A549 (cell line): ENCODE data around the gene PARM1. TPM values are rescaled to one million over a fixed set of nuclear protein-coding genes. Genes with fewer than 3 reads are reported as not detected.

Experiments
- ATAC-seq, 2 experiments: fragments of 200-7000 bp in 1 of 2; fragments of >200 bp in 1 of 2; cut with Nextera tagmentation in 1 of 2; cut with Tn5 transposase in 1 of 2; 3 replicates each; pipeline versions ENCODE4 v1.8.0 to v1.9.1; 2018 to 2020; ENCODE audit warnings: mild to moderate bottlenecking in 1 of 2, moderate library complexity in 1 of 2
- CTCF ChIA-PET: fragments of 300-600 bp; sonication (Branson Sonifier 250); formaldehyde crosslinking; extraction: SDS; loops from one replicate; lab custom pipeline; 2021; ENCODE audit warnings: antibody characterized with exemption, inconsistent platforms; lab: Yijun Ruan, JAX
- POLR2A ChIA-PET: fragments of 350-600 bp; formaldehyde crosslinking; extraction: SDS; loops from one replicate; lab custom pipeline; 2021; ENCODE audit warnings: antibody characterized with exemption, inconsistent platforms; lab: Yijun Ruan, JAX
- DNase-seq, 2 experiments: peaks; one replicate each; pipeline versions ENCODE4 v3.0.0 to v3.0.0-alpha.2; 2011 to 2016; ENCODE audit warnings: low read depth in 1 of 2, low spot score in 1 of 2
- FAIRE-seq: peaks from 2 replicates; lab custom pipeline; 2011; peaks lifted over from hg19 to GRCh38; lab: Jason Lieb, UNC
- H3K27ac ChIP-seq, 2 experiments: fragments of >200 bp; sonication (Bioruptor Twin); formaldehyde crosslinking; 3 replicates each; pipeline ENCODE4 v1.5.1; 2016 to 2017
- H3K4me1 ChIP-seq: fragments of >200 bp; sonication (Bioruptor Twin); formaldehyde crosslinking; 3 replicates; pipeline ENCODE4 v1.6.1; 2016
- H3K4me2 ChIP-seq: fragments of >200 bp; sonication (Bioruptor Twin); formaldehyde crosslinking; 3 replicates; pipeline ENCODE4 v1.6.1; 2016
- H3K4me3 ChIP-seq: fragments of >200 bp; sonication (Bioruptor Twin); formaldehyde crosslinking; 3 replicates; pipeline ENCODE4 v1.5.1; 2016
- H3K9me3 ChIP-seq: fragments of >200 bp; sonication (Bioruptor Twin); formaldehyde crosslinking; 3 replicates; pipeline ENCODE4 v1.6.1; 2016
- BCL3 ChIP-seq: fragments of >200 bp; sonication (Bioruptor Twin); formaldehyde crosslinking; IDR thresholded peaks from 3 replicates; pipeline ENCODE4 v1.6.1; 2016
- BHLHE40 ChIP-seq: IDR thresholded peaks from 2 replicates; pipeline ENCODE4 v1.6.1; 2012; ENCODE audit warnings: low read depth, low read length, inconsistent platforms
- CBX8 ChIP-seq: fragments of 200-600 bp; sonication (generic); IDR thresholded peaks from 2 replicates; pipeline ENCODE4 v1.6.1; 2016
- CEBPB ChIP-seq, 2 experiments: fragments of >200 bp in 1 of 2; sonication (Bioruptor Twin) in 1 of 2; formaldehyde crosslinking in 1 of 2; IDR thresholded peaks; 2 replicates each; pipeline ENCODE4 v1.6.1; 2012 to 2016
- EHMT2 ChIP-seq: fragments of 200-600 bp; sonication (generic); IDR thresholded peaks from 2 replicates; pipeline ENCODE4 v1.6.1; 2016; ENCODE audit warnings: antibody characterized with exemption, low read depth, mild to moderate bottlenecking, moderate library complexity
- EP300 ChIP-seq, 2 experiments: fragments of >200 bp; sonication (Bioruptor Twin); formaldehyde crosslinking; IDR thresholded peaks; 2 replicates in 1 of 2; 3 replicates in 1 of 2; pipeline ENCODE4 v1.6.1; 2016 to 2017
- ESRRA ChIP-seq: fragments of 150-350 bp; IDR thresholded peaks from 2 replicates; pipeline ENCODE4 v1.6.1; 2014; ENCODE audit warnings: mild to moderate bottlenecking, low read length, borderline replicate concordance
- FOXS1 ChIP-seq: fragments of 250-450 bp; sonication (Bioruptor Pico); IDR thresholded peaks from 2 replicates; pipeline ENCODE4 v1.5.0; 2020; ENCODE audit warnings: mild to moderate bottlenecking, moderate library complexity
- HOXA7 ChIP-seq: fragments of 250-450 bp; sonication (Bioruptor Pico); IDR thresholded peaks from 2 replicates; pipeline ENCODE4 v1.5.0; 2020; ENCODE audit warnings: mild to moderate bottlenecking, moderate library complexity
- HOXB13 ChIP-seq: fragments of 250-450 bp; sonication (Bioruptor Pico); IDR thresholded peaks from 2 replicates; pipeline ENCODE4 v1.5.0; 2020; ENCODE audit warnings: low read depth, mild to moderate bottlenecking, moderate library complexity
- HOXB5 ChIP-seq: fragments of 250-450 bp; sonication (Bioruptor Pico); IDR thresholded peaks from 2 replicates; pipeline ENCODE4 v1.5.0; 2020; ENCODE audit warnings: mild to moderate bottlenecking, moderate library complexity
- JUNB ChIP-seq: fragments of >200 bp; sonication (Bioruptor Twin); formaldehyde crosslinking; IDR thresholded peaks from 2 replicates; pipeline ENCODE4 v1.6.1; 2016
- KDM1A ChIP-seq: fragments of 200-600 bp; sonication (generic); IDR thresholded peaks from 2 replicates; pipeline ENCODE4 v1.6.1; 2016; ENCODE audit warnings: low read depth, mild to moderate bottlenecking
- KDM5A ChIP-seq: fragments of 200-600 bp; sonication (generic); IDR thresholded peaks from 2 replicates; pipeline ENCODE4 v1.6.1; 2016; ENCODE audit warnings: antibody characterized with exemption, mild to moderate bottlenecking
- MAZ ChIP-seq: fragments of 150-350 bp; IDR thresholded peaks from 2 replicates; pipeline ENCODE4 v1.6.1; 2014; ENCODE audit warnings: antibody characterized with exemption, low read depth, low read length, borderline replicate concordance
- NPAS2 ChIP-seq: fragments of 250-450 bp; sonication (Bioruptor Pico); IDR thresholded peaks from 2 replicates; pipeline ENCODE4 v1.8.0; 2022; ENCODE audit warnings: mild to moderate bottlenecking, moderate library complexity, borderline replicate concordance
- RNF2 ChIP-seq: fragments of 200-600 bp; sonication (generic); IDR thresholded peaks from 2 replicates; pipeline ENCODE4 v1.6.1; 2016; ENCODE audit warnings: low read depth, mild to moderate bottlenecking, antibody characterized with exemption, moderate library complexity, borderline replicate concordance
- SREBF2 ChIP-seq: fragments of 450-650 bp; IDR thresholded peaks from 2 replicates; pipeline ENCODE4 v1.6.1; 2014; ENCODE audit warnings: mild to moderate bottlenecking, moderate library complexity
- USF2 ChIP-seq: fragments of 450-650 bp; IDR thresholded peaks from 2 replicates; pipeline ENCODE4 v1.6.1; 2014; ENCODE audit warnings: antibody characterized with exemption
- ZFP36 ChIP-seq: fragments of 450-650 bp; IDR thresholded peaks from 2 replicates; pipeline ENCODE4 v1.6.1; 2014; ENCODE audit warnings: borderline replicate concordance; ENCODE audit not compliant: partially characterized antibody
- WGBS: methylation state at CpG from one replicate; pipeline ENCODE4 v1.1.6; 2017; ENCODE audit errors: missing lambda C conversion rate; 5-methylcytosine and 5-hydroxymethylcytosine counted together
- polyA plus RNA-seq, 4 experiments: library from polyadenylated mRNA; depleted of rRNA in 3 of 4; stranded (reverse); fragments of >200 nt; fragmentation: RNase III in 1 of 4; extraction: RNeasy Plus Mini Kit Qiagen cat#74134 plus additional on column Dnase treatment in 1 of 4; gene quantifications; 2 replicates in 3 of 4; 3 replicates in 1 of 4; pipeline ENCODE4 v1.2.3, GENCODE V29; 2011 to 2017
- TF ChIP-seq, protein P1 (sequence below): IDR thresholded peaks from 2 replicates; pipeline ENCODE4 v1.6.1; 2012
- TF ChIP-seq, protein P2 (sequence below): fragments of 250-450 bp; sonication (Bioruptor Pico); IDR thresholded peaks from 2 replicates; pipeline ENCODE4 v1.5.0; 2021; ENCODE audit warnings: mild to moderate bottlenecking, moderate library complexity, borderline replicate concordance

PARM1 gene
- polyA plus RNA-seq, 2 of the 4 experiments (the other 2 are of a cell fraction), result 0.37 to 2.5 TPM

- TF ChIP-seq HOXB13, result no peak
Observed at GRCh38 chr4:74948236-74948635, 15.3 kb downstream of the PARM1 start (continued).

- H3K9me3 ChIP-seq, result no peaks in the 10 kb centered on the region
- no peak overlapping the region for H3K4me3 ChIP-seq
- no peak for FAIRE-seq
- no peak for DNase-seq
- WGBS, result 59% methylated on average over 3 of the region's 3 CpGs
- H3K4me1 ChIP-seq, result no peaks in the 10 kb centered on the region
- no peak for ATAC-seq
- no peak for TF ChIP-seq USF2
- TF ChIP-seq JUNB, result no peak
- no peak for TF ChIP-seq KDM5A
- TF ChIP-seq SREBF2, result no peak
- no peak for TF ChIP-seq ZFP36
- TF ChIP-seq, protein P1, sequence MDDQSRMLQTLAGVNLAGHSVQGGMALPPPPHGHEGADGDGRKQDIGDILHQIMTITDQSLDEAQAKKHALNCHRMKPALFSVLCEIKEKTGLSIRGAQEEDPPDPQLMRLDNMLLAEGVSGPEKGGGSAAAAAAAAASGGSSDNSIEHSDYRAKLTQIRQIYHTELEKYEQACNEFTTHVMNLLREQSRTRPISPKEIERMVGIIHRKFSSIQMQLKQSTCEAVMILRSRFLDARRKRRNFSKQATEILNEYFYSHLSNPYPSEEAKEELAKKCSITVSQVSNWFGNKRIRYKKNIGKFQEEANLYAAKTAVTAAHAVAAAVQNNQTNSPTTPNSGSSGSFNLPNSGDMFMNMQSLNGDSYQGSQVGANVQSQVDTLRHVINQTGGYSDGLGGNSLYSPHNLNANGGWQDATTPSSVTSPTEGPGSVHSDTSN, result no peak
- H3K27ac ChIP-seq, result no peak overlapping the region
- ChIA-PET CTCF (no interaction called here), POLR2A (no interaction called here)
- no peak overlapping the region for H3K4me2 ChIP-seq
Observed at GRCh38 chr4:74950200-74950599, 17.3 kb downstream of the PARM1 start.

- Histone ChIP-seq H3K27ac (no peak overlapping the region), H3K9me3 (no peaks in the 10 kb centered on the region), H3K4me3 (no peak overlapping the region), H3K4me1 (no peaks in the 10 kb centered on the region), H3K4me2 (no peak overlapping the region)
- ATAC-seq (no peak), FAIRE-seq (no peak), DNase-seq (no peak)
- 82% methylated on average over 5 of the region's 5 CpGs for WGBS
- POLR2A ChIA-PET, result no interaction called here
- TF ChIP-seq HOXA7 (no peak), SREBF2 (no peak), RNF2 (no peak), FOXS1 (CRISPR knock-in tag) (no peak), CEBPB (IDR thresholded peaks at IDR 0.05) (no peak), NPAS2 (no peak), HOXB5 (CRISPR knock-in tag) (no peak), ESRRA (no peak), BCL3 (no peak), MAZ (no peak), KDM5A (no peak), CBX8 (no peak), EHMT2 (no peak), EP300 (IDR thresholded peaks at IDR 0.05) (no peak), BHLHE40 (no peak), KDM1A (no peak)
- TF ChIP-seq, protein P1, result no peak
- TF ChIP-seq, protein P2, sequence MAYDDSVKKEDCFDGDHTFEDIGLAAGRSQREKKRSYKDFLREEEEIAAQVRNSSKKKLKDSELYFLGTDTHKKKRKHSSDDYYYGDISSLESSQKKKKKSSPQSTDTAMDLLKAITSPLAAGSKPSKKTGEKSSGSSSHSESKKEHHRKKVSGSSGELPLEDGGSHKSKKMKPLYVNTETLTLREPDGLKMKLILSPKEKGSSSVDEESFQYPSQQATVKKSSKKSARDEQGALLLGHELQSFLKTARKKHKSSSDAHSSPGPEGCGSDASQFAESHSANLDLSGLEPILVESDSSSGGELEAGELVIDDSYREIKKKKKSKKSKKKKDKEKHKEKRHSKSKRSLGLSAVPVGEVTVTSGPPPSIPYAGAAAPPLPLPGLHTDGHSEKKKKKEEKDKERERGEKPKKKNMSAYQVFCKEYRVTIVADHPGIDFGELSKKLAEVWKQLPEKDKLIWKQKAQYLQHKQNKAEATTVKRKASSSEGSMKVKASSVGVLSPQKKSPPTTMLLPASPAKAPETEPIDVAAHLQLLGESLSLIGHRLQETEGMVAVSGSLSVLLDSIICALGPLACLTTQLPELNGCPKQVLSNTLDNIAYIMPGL, result no peak
- CTCF ChIA-PET, result no interaction called here
Observed at GRCh38 chr4:74950882-74951281, 18.0 kb downstream of the PARM1 start.
